Measurements from ENCODE around the gene ABCG5.
A peak's percentile ranks its signal among the peaks of the same experiment; 100 is the strongest.

Gene ABCG5

GRCh38 chr2:43837831-43838559 lies 644 bp downstream of the ABCG5 start:
- no peak for TF ChIP-seq CTCF (IDR thresholded peaks at IDR 0.05; ENCODE audit: low read depth, low read length)
- in situ Hi-C loops (cut with HindIII; ENCODE audit: low sequenced_read_pairs), result no loop called here
- no peak for DNase-seq (ENCODE audit: low read depth, low spot score)
- no peak overlapping the region for H3K4me3 ChIP-seq (ENCODE audit: low read depth, low read length)

GRCh38 chr2:43837033-43837432 lies 1.6 kb downstream of the ABCG5 start:
- H3K4me3 ChIP-seq (ENCODE audit: low read depth, low read length), result no peak overlapping the region
- no peak for DNase-seq (ENCODE audit: low read depth, low spot score)
- in situ Hi-C loops (cut with HindIII; ENCODE audit: low sequenced_read_pairs), result no loop called here
- no peak for TF ChIP-seq CTCF (IDR thresholded peaks at IDR 0.05; ENCODE audit: low read depth, low read length)

GRCh38 chr2:43832457-43832856 lies 6.2 kb downstream of the ABCG5 start:
- H3K4me3 ChIP-seq (ENCODE audit: low read depth, low read length), result no peak overlapping the region
- in situ Hi-C loops (cut with HindIII; ENCODE audit: low sequenced_read_pairs), result no loop called here
- no peak for TF ChIP-seq CTCF (IDR thresholded peaks at IDR 0.05; ENCODE audit: low read depth, low read length)
- peak; percentile 5 for DNase-seq (ENCODE audit: low read depth, low spot score)

- no peak for DNase-seq (ENCODE audit: low read depth, low spot score)
- in situ Hi-C loops (cut with HindIII; ENCODE audit: low sequenced_read_pairs), result no loop called here
- peak overlapping the region; percentile 20 for H3K4me3 ChIP-seq (ENCODE audit: low read depth, low read length)
- TF ChIP-seq CTCF (IDR thresholded peaks at IDR 0.05; ENCODE audit: low read depth, low read length), result no peak
These were observed 6.9 kb downstream of the ABCG5 start for GRCh38 chr2:43831543-43832294.

- no peak overlapping the region for H3K4me3 ChIP-seq (ENCODE audit: low read depth, low read length)
- no peak for TF ChIP-seq CTCF (IDR thresholded peaks at IDR 0.05; ENCODE audit: low read depth, low read length)
- DNase-seq (ENCODE audit: low read depth, low spot score), result no peak
- in situ Hi-C loops (cut with HindIII; ENCODE audit: low sequenced_read_pairs), result no loop called here
These were observed 12.1 kb downstream of the ABCG5 start for GRCh38 chr2:43826305-43827250.

- in situ Hi-C loops (cut with HindIII; ENCODE audit: low sequenced_read_pairs), result no loop called here
These were observed 12.8 kb downstream of the ABCG5 start for GRCh38 chr2:43825841-43826240.

More at GRCh38 chr2:43825841-43826240, 12.8 kb downstream of the ABCG5 start:
- no peak for TF ChIP-seq CTCF (IDR thresholded peaks at IDR 0.05; ENCODE audit: low read depth, low read length)
- no peak for DNase-seq (ENCODE audit: low read depth, low spot score)
- no peak overlapping the region for H3K4me3 ChIP-seq (ENCODE audit: low read depth, low read length)

Measured in astrocyte of the spinal cord (primary cell).